HG03175 (cell line): Measurements from ENCODE around the gene SIPA1.
A peak's percentile ranks its signal among the peaks of the same experiment; 100 is the strongest.

Experiments
- ATAC-seq: cut with Tn5 transposase; IDR thresholded peaks from one replicate; pipeline ENCODE4 v1.9.1; 2021; ENCODE audit warnings: mild to moderate bottlenecking, moderate library complexity; ENCODE audit not compliant: unreplicated experiment

The SIPA1 gene

GRCh38 chr11:65640483-65641296 lies 2.8 kb downstream of the SIPA1 start:
- ATAC-seq = no peak

- ATAC-seq = no peak
Observed at GRCh38 chr11:65641297-65642013, 3.6 kb downstream of the SIPA1 start.

- no peak for ATAC-seq
Observed at GRCh38 chr11:65642014-65642671, 4.2 kb downstream of the SIPA1 start.

GRCh38 chr11:65643971-65644370 lies 6.1 kb downstream of the SIPA1 start:
- ATAC-seq = no peak

GRCh38 chr11:65644837-65645236 lies 6.9 kb downstream of the SIPA1 start:
- no peak for ATAC-seq

GRCh38 chr11:65645710-65646109 lies 7.8 kb downstream of the SIPA1 start:
- ATAC-seq = no peak

- no peak for ATAC-seq
Observed at GRCh38 chr11:65646288-65646957, 8.5 kb downstream of the SIPA1 start.

- ATAC-seq = no peak
Observed at GRCh38 chr11:65646958-65647701, 9.2 kb downstream of the SIPA1 start.

GRCh38 chr11:65648997-65649493 lies 11.1 kb downstream of the SIPA1 start:
- ATAC-seq = no peak

- no peak for ATAC-seq
Observed at GRCh38 chr11:65649656-65650546, 12.0 kb downstream of the SIPA1 start.

GRCh38 chr11:65650547-65651338 lies 12.8 kb downstream of the SIPA1 start:
- no peak for ATAC-seq

- no peak for ATAC-seq
Observed at GRCh38 chr11:65651339-65651588, 13.4 kb downstream of the SIPA1 start.

- ATAC-seq = no peak
Observed at GRCh38 chr11:65651589-65652510, 13.9 kb downstream of the SIPA1 start.

- ATAC-seq = peak; percentile 71
Observed at GRCh38 chr11:65652511-65653228, 14.8 kb downstream of the SIPA1 start.

GRCh38 chr11:65653229-65654225 lies 15.6 kb downstream of the SIPA1 start:
- no peak for ATAC-seq
